H1 (cell line): Measurements from ENCODE around the gene SMTN. TPM values are rescaled to one million over a fixed set of nuclear protein-coding genes. Genes with fewer than 3 reads are reported as not detected.
"Not testable (repeated sequence)": the region's sequence is repeated elsewhere in the genome, so short reads cannot be mapped to it uniquely, and the experiment has no call there.

Source experiments
- CTCF ChIA-PET: fragments of 300-600 bp; sonication (Branson Sonifier 250); formaldehyde crosslinking; loops from one replicate; lab custom pipeline; 2021; ENCODE audit not compliant: partially characterized antibody; lab: Charles Lee
- POLR2A ChIA-PET: fragments of 300-600 bp; sonication (Branson Sonifier 250); formaldehyde crosslinking; loops from one replicate; lab custom pipeline; 2021; ENCODE audit warnings: inconsistent platforms; ENCODE audit not compliant: partially characterized antibody; lab: Charles Lee
- DNase-seq, 2 experiments: peaks; one replicate each; pipeline versions ENCODE4 v3.0.0 to v3.0.0-alpha.2; 2010 to 2022; ENCODE audit warnings: low spot score in 2 of 2, low read depth in 1 of 2, mixed read lengths in 1 of 2
- FAIRE-seq: peaks from 2 replicates; lab custom pipeline; 2011; peaks lifted over from hg19 to GRCh38; lab: Jason Lieb, UNC
- H2AFZ ChIP-seq: 2 replicates; pipeline ENCODE4 v1.8.1; 2012; ENCODE audit warnings: low read length, inconsistent platforms
- H2AK5ac ChIP-seq: 2 replicates; pipeline ENCODE4 v1.6.1; 2013; ENCODE audit warnings: low read depth, low read length
- H2BK120ac ChIP-seq: replicated peaks from 2 replicates; pipeline ENCODE3; 2013; ENCODE audit warnings: low read depth, low read length, inconsistent platforms
- H2BK12ac ChIP-seq: 2 replicates; pipeline ENCODE4 v1.6.1; 2013; ENCODE audit warnings: low read depth, low read length
- H2BK15ac ChIP-seq: 2 replicates; pipeline ENCODE4 v1.6.1; 2013; ENCODE audit warnings: low read length
- H2BK20ac ChIP-seq: 2 replicates; pipeline ENCODE4 v1.6.1; 2013; ENCODE audit warnings: low read length
- H2BK5ac ChIP-seq: 2 replicates; pipeline ENCODE4 v1.6.1; 2013; ENCODE audit warnings: low read depth, low read length
- H3K14ac ChIP-seq: 2 replicates; pipeline ENCODE4 v1.6.1; 2013; ENCODE audit warnings: inconsistent platforms; ENCODE audit not compliant: insufficient read length
- H3K18ac ChIP-seq: 2 replicates; pipeline ENCODE4 v1.6.1; 2013; ENCODE audit warnings: low read length; ENCODE audit errors: extremely low read depth
- H3K23ac ChIP-seq: 2 replicates; pipeline ENCODE4 v1.6.1; 2013; ENCODE audit warnings: inconsistent platforms; ENCODE audit not compliant: insufficient read length
- H3K23me2 ChIP-seq: 2 replicates; pipeline ENCODE4 v1.6.1; 2013; ENCODE audit warnings: low read depth, low read length
- H3K27ac ChIP-seq: 2 replicates; pipeline ENCODE4 v1.6.1; 2011; ENCODE audit warnings: low read depth, low read length, inconsistent platforms
- H3K27me3 ChIP-seq, 4 experiments: replicated peaks in 1 of 4; 1 replicate in 1 of 4; 2 replicates in 3 of 4; pipeline versions ENCODE4 v1.6.1 to v1.8.1; 2011 to 2013; ENCODE audit warnings: low read length in 3 of 4, mild to moderate bottlenecking in 3 of 4, inconsistent platforms in 2 of 4, mixed read lengths in 2 of 4, moderate library complexity in 1 of 4; ENCODE audit not compliant: control insufficient read depth in 3 of 4, insufficient read depth in 3 of 4; ENCODE audit errors: extremely low read depth in 1 of 4
- H3K36me3 ChIP-seq, 4 experiments: 2 replicates each; pipeline versions ENCODE4 v1.6.1 to v1.8.1; 2011 to 2013; ENCODE audit warnings: mild to moderate bottlenecking in 4 of 4, low read length in 3 of 4, moderate library complexity in 2 of 4, control low read depth in 1 of 4, inconsistent platforms in 1 of 4; ENCODE audit not compliant: insufficient read depth in 4 of 4, control insufficient read depth in 2 of 4
- H3K4ac ChIP-seq: replicated peaks from 2 replicates; pipeline ENCODE3; 2013; ENCODE audit warnings: low read length, low read depth, mixed read lengths, inconsistent platforms; ENCODE audit not compliant: insufficient read length
- H3K4me1 ChIP-seq, 4 experiments: replicated peaks in 1 of 4; 1 replicate in 1 of 4; 2 replicates in 3 of 4; pipeline versions ENCODE4 v1.6.1 to v1.8.1; 2011 to 2013; ENCODE audit warnings: low read length in 3 of 4, inconsistent platforms in 2 of 4, mixed read lengths in 1 of 4; ENCODE audit not compliant: insufficient read depth in 4 of 4, control insufficient read depth in 3 of 4
- H3K4me2 ChIP-seq, 2 experiments: 2 replicates each; pipeline versions ENCODE4 v1.6.1 to v1.8.1; 2011 to 2013; ENCODE audit warnings: low read depth in 2 of 2, low read length in 2 of 2, control low read depth in 1 of 2, inconsistent platforms in 1 of 2, mild to moderate bottlenecking in 1 of 2; ENCODE audit not compliant: insufficient read depth in 1 of 2
- H3K4me3 ChIP-seq, 4 experiments: fragments of 200-600, 300-600 bp in 1 of 4; sonication (generic), shearing (Covaris generic), sonication (Bioruptor Twin) in 1 of 4; 2 replicates each; pipeline versions ENCODE4 v1.5.1 to v1.8.1; 2011 to 2016; ENCODE audit warnings: low read length in 4 of 4, low read depth in 3 of 4, control low read depth in 2 of 4, inconsistent platforms in 2 of 4, mild to moderate bottlenecking in 2 of 4, mixed read lengths in 1 of 4, moderate library complexity in 1 of 4; ENCODE audit not compliant: insufficient read depth in 2 of 4; ENCODE audit errors: extremely low read depth in 1 of 4
- H3K56ac ChIP-seq: replicated peaks from 2 replicates; pipeline ENCODE3; 2013; ENCODE audit warnings: low read depth, mild to moderate bottlenecking, mixed read lengths, low read length, inconsistent platforms; ENCODE audit not compliant: insufficient read length
- H3K79me1 ChIP-seq: 2 replicates; pipeline ENCODE4 v1.6.1; 2013; ENCODE audit warnings: low read depth, low read length, control low read depth
- H3K79me2 ChIP-seq, 2 experiments: 2 replicates each; pipeline versions ENCODE4 v1.6.1 to v1.8.1; 2012 to 2013; ENCODE audit warnings: low read length in 2 of 2, mild to moderate bottlenecking in 2 of 2, inconsistent platforms in 1 of 2; ENCODE audit not compliant: insufficient read depth in 2 of 2, control insufficient read depth in 1 of 2
- H3K9ac ChIP-seq, 4 experiments: replicated peaks in 1 of 4; 1 replicate in 1 of 4; 2 replicates in 3 of 4; pipeline versions ENCODE4 v1.6.1 to v1.8.1; 2011 to 2013; ENCODE audit warnings: low read depth in 3 of 4, low read length in 3 of 4, control low read depth in 2 of 4, mild to moderate bottlenecking in 2 of 4, moderate library complexity in 2 of 4, inconsistent platforms in 1 of 4; ENCODE audit errors: extremely low read depth in 1 of 4
- H3K9me3 ChIP-seq, 2 experiments: 2 replicates each; pipeline versions ENCODE4 v1.6.1 to v1.8.1; 2012 to 2013; ENCODE audit warnings: mild to moderate bottlenecking in 2 of 2, moderate library complexity in 2 of 2, control low read depth in 1 of 2, inconsistent platforms in 1 of 2, low read depth in 1 of 2, low read length in 1 of 2, mixed read lengths in 1 of 2; ENCODE audit not compliant: insufficient read depth in 2 of 2
- H4K20me1 ChIP-seq, 2 experiments: replicated peaks in 1 of 2; 2 replicates each; pipeline versions ENCODE3 to v1.8.1; 2011 to 2013; ENCODE audit warnings: inconsistent platforms in 2 of 2, low read length in 2 of 2, mild to moderate bottlenecking in 1 of 2; ENCODE audit not compliant: insufficient read depth in 2 of 2, control insufficient read depth in 1 of 2
- H4K5ac ChIP-seq: 2 replicates; pipeline ENCODE4 v1.6.1; 2013; ENCODE audit warnings: low read length, low read depth, mixed read lengths, inconsistent platforms; ENCODE audit not compliant: insufficient read length
- H4K8ac ChIP-seq: 2 replicates; pipeline ENCODE4 v1.8.0; 2013; ENCODE audit warnings: mild to moderate bottlenecking, moderate library complexity, low read length, inconsistent platforms; ENCODE audit not compliant: insufficient read depth; ENCODE audit errors: extremely low read depth
- H4K91ac ChIP-seq: replicated peaks from 2 replicates; pipeline ENCODE3; 2013; ENCODE audit warnings: low read length, mixed read lengths, inconsistent platforms; ENCODE audit not compliant: insufficient read length
- SP1 ChIP-seq: IDR thresholded peaks from 2 replicates; pipeline ENCODE4 v1.6.1; 2011; ENCODE audit warnings: low read depth, low read length
- WGBS, 2 experiments: shearing (Covaris generic) in 1 of 2; methylation state at CpG; one replicate each; pipeline versions ENCODE4 v1.1.6 to v1.1.7; 2013 to 2015; ENCODE audit warnings: low lambda C conversion rate in 2 of 2, mixed read lengths in 2 of 2, inconsistent platforms in 1 of 2, low coverage in 1 of 2, missing lambda C conversion rate in 1 of 2; ENCODE audit not compliant: insufficient replicate concordance in 2 of 2, insufficient coverage in 1 of 2, insufficient read length in 1 of 2; ENCODE audit errors: extremely low coverage in 1 of 2, missing lambda C conversion rate in 1 of 2; 5-methylcytosine and 5-hydroxymethylcytosine counted together
- polyA plus RNA-seq, 7 experiments: library from polyadenylated mRNA; depleted of rRNA in 3 of 7; stranded (reverse) in 5 of 7; unstranded in 2 of 7; fragments of >200 nt in 5 of 7; fragments of 200-250 nt in 2 of 7; gene quantifications; 1 replicate in 5 of 7; 2 replicates in 1 of 7; 4 replicates in 1 of 7; pipeline versions ENCODE4 v1.2.1 to v1.2.3, GENCODE V29; 2011 to 2013; ENCODE audit warnings: missing spikeins in 2 of 7, mixed read lengths in 2 of 7
- total RNA-seq: library from RNA; stranded (reverse); fragmentation: NEBNext Ultra II Directional; extraction: Animal tissue kit (Norgen Biotek cat#: 25700); gene quantifications from 2 replicates; pipeline ENCODE4 v1.2.1, GENCODE V29; 2021

The SMTN gene
- total and polyA plus RNA-seq, 2 of the 8 experiments (the other 6 are each of a cell fraction or from before 2014, with no cell fraction given): 12.3 to 20.8 TPM

GRCh38 chr22:31112547-31113091 lies 31.5 kb downstream of the SMTN start:
- not testable (repeated sequence) for H4K91ac ChIP-seq, H2AFZ ChIP-seq, H3K27ac ChIP-seq, H3K14ac ChIP-seq, DNase-seq, H3K18ac ChIP-seq, H3K56ac ChIP-seq, H3K4me3 ChIP-seq, H2BK120ac ChIP-seq, H2BK20ac ChIP-seq, H3K27me3 ChIP-seq
- 83% methylated on average over 7 of the region's 7 CpGs; no CpG with 5 or more reads in 1 of the 2 experiments for WGBS, 2 experiments
- TF ChIP-seq SP1: 0 out of 2 replicates have a peak, but pooled peaks have one; percentile 23
- TF ChIP-seq, all 59 proteins: peak for 1; not testable (repeated sequence) for 58
- not testable (repeated sequence) for H3K23me2 ChIP-seq, H3K23ac ChIP-seq, H3K4ac ChIP-seq, H3K4me2 ChIP-seq, H2BK12ac ChIP-seq, FAIRE-seq, H3K79me1 ChIP-seq, H3K9me3 ChIP-seq, H2BK5ac ChIP-seq, H2AK5ac ChIP-seq, H3K79me2 ChIP-seq, H4K8ac ChIP-seq, H2BK15ac ChIP-seq, H3K36me3 ChIP-seq, H3K4me1 ChIP-seq, H4K20me1 ChIP-seq, H3K9ac ChIP-seq, H4K5ac ChIP-seq
- ChIA-PET POLR2A (interaction anchor here (0.8 to 1.7 kb wide), 3 partner anchors 15 to 37 kb away, joined by 3 to 4 read pairs (median 3); partner anchors contain the start of gene SMTN), CTCF (interaction anchor here (0.6 to 2.1 kb wide), 2 partner anchors 10 to 191 kb away, joined by 3 to 5 read pairs; partner anchors contain the start of gene INPP5J)
